BLaER1 treated with 17β-estradiol and CSF1 and Interleukin-3, amounts not matched to agents 10 nM and 100 nM (cell line): Measurements from ENCODE around the gene TTN.

Experiments used
- H3K27ac ChIP-seq, 11 experiments: shearing (Covaris generic); formaldehyde crosslinking; 2 replicates each; pipeline ENCODE4 v1.8.1; 2022
- H3K27me3 ChIP-seq, 11 experiments: shearing (Covaris generic); formaldehyde crosslinking; 2 replicates each; pipeline ENCODE4 v1.8.1; 2022
- H3K36me3 ChIP-seq, 11 experiments: shearing (Covaris generic); formaldehyde crosslinking; 2 replicates each; pipeline ENCODE4 v1.8.1; 2022
- H3K4me1 ChIP-seq, 10 experiments: shearing (Covaris generic); formaldehyde crosslinking; 2 replicates each; pipeline ENCODE4 v1.8.1; 2022
- H3K4me2 ChIP-seq, 11 experiments: shearing (Covaris generic); formaldehyde crosslinking; 2 replicates each; pipeline ENCODE4 v1.8.1; 2022
- H3K4me3 ChIP-seq, 10 experiments: shearing (Covaris generic); formaldehyde crosslinking; 2 replicates each; pipeline ENCODE4 v1.8.1; 2022
- H3K9ac ChIP-seq, 11 experiments: shearing (Covaris generic); formaldehyde crosslinking; 2 replicates each; pipeline ENCODE4 v1.8.1; 2022
- H3K9me3 ChIP-seq, 11 experiments: shearing (Covaris generic); formaldehyde crosslinking; replicated peaks in 1 of 11; 2 replicates each; pipeline ENCODE4 v1.8.1; 2022
- H4K20me1 ChIP-seq, 11 experiments: shearing (Covaris generic); formaldehyde crosslinking; 2 replicates each; pipeline ENCODE4 v1.8.1; 2022
- Cebpa-rat ChIP-seq, 11 experiments: shearing (Covaris generic); IDR thresholded peaks; 2 replicates each; pipeline ENCODE4 v1.8.1; 2022

TTN gene

GRCh38 chr2:178819992-178820391, 12.8 kb upstream of the TTN start:
- H4K20me1 ChIP-seq = no peaks in the 10 kb centered on the region
- peak overlapping the region; percentile 35 to 73 (median 62); a peak in 19 of 22 replicates for H3K4me2 ChIP-seq
- no peaks in the 10 kb centered on the region for H3K36me3 ChIP-seq
- peak overlapping the region in 2 of 11 experiments; percentile 40; a peak in 4 of 22 replicates for H3K27ac ChIP-seq
- no peak overlapping the region for H3K4me3 ChIP-seq
- 0 out of 22 replicates have a peak overlapping the region, but pooled peaks of 1 of the 11 experiments have one; percentile 50 for H3K9ac ChIP-seq
- TF ChIP-seq Cebpa-rat (IDR thresholded peaks at IDR 0.05) = no peak
- peaks cover 4 to 14% (median 9%) of the 10 kb centered on the region in 10 experiments; a peak in 17 of 20 replicates for H3K4me1 ChIP-seq
- H3K9me3 ChIP-seq = no peaks in the 10 kb centered on the region
- no peaks in the 10 kb centered on the region for H3K27me3 ChIP-seq

- peaks cover 4 to 16% (median 10%) of the 10 kb centered on the region in 10 experiments; a peak in 17 of 20 replicates for H3K4me1 ChIP-seq
- H3K27me3 ChIP-seq = no peaks in the 10 kb centered on the region
- no peaks in the 10 kb centered on the region for H3K9me3 ChIP-seq
- no peak overlapping the region for H3K4me3 ChIP-seq
- peak overlapping the region in 6 of 11 experiments; percentile 59 to 73 (median 67); a peak in 9 of 22 replicates for H3K4me2 ChIP-seq
- H3K27ac ChIP-seq = no peak overlapping the region
- H3K36me3 ChIP-seq = no peaks in the 10 kb centered on the region
- no peak for TF ChIP-seq Cebpa-rat (IDR thresholded peaks at IDR 0.05)
- H4K20me1 ChIP-seq = no peaks in the 10 kb centered on the region
- H3K9ac ChIP-seq = no peak overlapping the region
Measured at GRCh38 chr2:178819147-178819875, 12.1 kb upstream of the TTN start.

GRCh38 chr2:178811901-178812300, 4.7 kb upstream of the TTN start:
- no peaks in the 10 kb centered on the region for H4K20me1 ChIP-seq
- no peak for TF ChIP-seq Cebpa-rat (IDR thresholded peaks at IDR 0.05)
- H3K36me3 ChIP-seq = no peaks in the 10 kb centered on the region
- no peak overlapping the region for H3K4me2 ChIP-seq
- no peaks in the 10 kb centered on the region for H3K9me3 ChIP-seq
- H3K4me1 ChIP-seq = peaks cover 0 to 12% (median 0%) of the 10 kb centered on the region in 10 experiments; a peak in 3 of 20 replicates
- H3K9ac ChIP-seq = no peak overlapping the region
- no peak overlapping the region for H3K4me3 ChIP-seq
- no peaks in the 10 kb centered on the region for H3K27me3 ChIP-seq
- no peak overlapping the region for H3K27ac ChIP-seq

- Histone ChIP-seq H3K4me1 (peaks cover 0 to 12% (median 0%) of the 10 kb centered on the region in 10 experiments; a peak in 3 of 20 replicates), H3K9ac (no peak overlapping the region), H4K20me1 (no peaks in the 10 kb centered on the region), H3K27ac (no peak overlapping the region), H3K36me3 (no peaks in the 10 kb centered on the region), H3K9me3 (no peaks in the 10 kb centered on the region), H3K4me3 (no peak overlapping the region), H3K27me3 (no peaks in the 10 kb centered on the region), H3K4me2 (no peak overlapping the region)
- TF ChIP-seq Cebpa-rat (IDR thresholded peaks at IDR 0.05) = no peak
Measured at GRCh38 chr2:178811045-178811444, 3.8 kb upstream of the TTN start.

- Histone ChIP-seq H3K4me3 (no peak overlapping the region), H3K4me2 (no peak overlapping the region), H3K27me3 (no peaks in the 10 kb centered on the region), H3K9me3 (no peaks in the 10 kb centered on the region), H3K27ac (no peak overlapping the region), H3K9ac (no peak overlapping the region), H4K20me1 (no peaks in the 10 kb centered on the region), H3K36me3 (no peaks in the 10 kb centered on the region), H3K4me1 (peaks cover 0 to 11% (median 0%) of the 10 kb centered on the region in 10 experiments; a peak in 3 of 20 replicates)
- no peak for TF ChIP-seq Cebpa-rat (IDR thresholded peaks at IDR 0.05)
Measured at GRCh38 chr2:178810422-178810821, 3.2 kb upstream of the TTN start.

- H3K4me2 ChIP-seq = no peak overlapping the region
Measured at GRCh38 chr2:178806543-178806942, 680 bp downstream of the TTN start.

GRCh38 chr2:178805457-178805856, 1.8 kb downstream of the TTN start:
- Histone ChIP-seq H3K4me2 (no peak overlapping the region), H4K20me1 (no peaks in the 10 kb centered on the region), H3K27me3 (no peaks in the 10 kb centered on the region), H3K4me3 (no peak overlapping the region), H3K36me3 (no peaks in the 10 kb centered on the region), H3K27ac (no peak overlapping the region), H3K4me1 (no peaks in the 10 kb centered on the region), H3K9ac (no peak overlapping the region), H3K9me3 (no peaks in the 10 kb centered on the region)
- TF ChIP-seq Cebpa-rat (IDR thresholded peaks at IDR 0.05) = no peak

More at GRCh38 chr2:178806543-178806942, 680 bp downstream of the TTN start:
- no peak overlapping the region for H3K9ac ChIP-seq
- no peaks in the 10 kb centered on the region for H3K9me3 ChIP-seq
- no peaks in the 10 kb centered on the region for H3K4me1 ChIP-seq
- no peaks in the 10 kb centered on the region for H3K36me3 ChIP-seq
- no peaks in the 10 kb centered on the region for H3K27me3 ChIP-seq
- H4K20me1 ChIP-seq = no peaks in the 10 kb centered on the region
- TF ChIP-seq Cebpa-rat (IDR thresholded peaks at IDR 0.05) = no peak
- H3K27ac ChIP-seq = no peak overlapping the region
- H3K4me3 ChIP-seq = no peak overlapping the region

- no peaks in the 10 kb centered on the region for H3K36me3 ChIP-seq
- no peaks in the 10 kb centered on the region for H3K9me3 ChIP-seq
- H4K20me1 ChIP-seq = no peaks in the 10 kb centered on the region
- H3K4me2 ChIP-seq = no peak overlapping the region
- no peaks in the 10 kb centered on the region for H3K4me1 ChIP-seq
- H3K9ac ChIP-seq = no peak overlapping the region
- H3K27ac ChIP-seq = no peak overlapping the region
- no peak for TF ChIP-seq Cebpa-rat (IDR thresholded peaks at IDR 0.05)
- no peaks in the 10 kb centered on the region for H3K27me3 ChIP-seq
- no peak overlapping the region for H3K4me3 ChIP-seq
Measured at GRCh38 chr2:178804791-178805190, 2.4 kb downstream of the TTN start.

- Histone ChIP-seq H3K4me1 (no peaks in the 10 kb centered on the region), H3K36me3 (no peaks in the 10 kb centered on the region), H3K9ac (no peak overlapping the region), H3K27ac (no peak overlapping the region), H3K4me2 (no peak overlapping the region), H3K27me3 (no peaks in the 10 kb centered on the region), H3K9me3 (no peaks in the 10 kb centered on the region; a peak in 1 of 22 replicates), H4K20me1 (no peaks in the 10 kb centered on the region), H3K4me3 (no peak overlapping the region)
- TF ChIP-seq Cebpa-rat (IDR thresholded peaks at IDR 0.05) = no peak
Measured at GRCh38 chr2:178800510-178800909, 6.7 kb downstream of the TTN start.

- no peak overlapping the region for H3K9ac ChIP-seq
Measured at GRCh38 chr2:178799305-178799704, 7.9 kb downstream of the TTN start.

More at GRCh38 chr2:178799305-178799704, 7.9 kb downstream of the TTN start:
- TF ChIP-seq Cebpa-rat (IDR thresholded peaks at IDR 0.05) = no peak
- H4K20me1 ChIP-seq = no peaks in the 10 kb centered on the region
- H3K27ac ChIP-seq = no peak overlapping the region
- H3K4me2 ChIP-seq = no peak overlapping the region
- no peaks in the 10 kb centered on the region for H3K27me3 ChIP-seq
- no peaks in the 10 kb centered on the region; a peak in 1 of 22 replicates for H3K9me3 ChIP-seq
- H3K4me3 ChIP-seq = no peak overlapping the region
- no peaks in the 10 kb centered on the region for H3K36me3 ChIP-seq
- no peaks in the 10 kb centered on the region for H3K4me1 ChIP-seq
